ENCODE results near the gene PSME4.
A peak's percentile ranks its signal among the peaks of the same experiment; 100 is the strongest.
"Not testable (repeated sequence)": the region's sequence is repeated elsewhere in the genome, so short reads cannot be mapped to it uniquely, and the experiment has no call there.

The PSME4 gene

GRCh38 chr2:53884883-53885282 is 85.9 kb downstream of the PSME4 start:
- DNase-seq, result no peak

GRCh38 chr2:53881986-53882385 is 88.8 kb downstream of the PSME4 start:
- no peak for DNase-seq

- DNase-seq, result no peak
Observed at GRCh38 chr2:53881360-53881759, 89.4 kb downstream of the PSME4 start.

- no peak for DNase-seq
Observed at GRCh38 chr2:53880756-53881155, 90.0 kb downstream of the PSME4 start.

GRCh38 chr2:53877556-53877955 is 93.2 kb downstream of the PSME4 start:
- DNase-seq, result no peak

- no peak for DNase-seq
Observed at GRCh38 chr2:53877112-53877511, 93.7 kb downstream of the PSME4 start.

- no peak for DNase-seq
Observed at GRCh38 chr2:53874401-53874950, 96.3 kb downstream of the PSME4 start.

GRCh38 chr2:53867773-53868172 is 103.0 kb downstream of the PSME4 start:
- DNase-seq, result no peak

GRCh38 chr2:53867169-53867568 is 103.6 kb downstream of the PSME4 start:
- DNase-seq, result no peak

- no peak for DNase-seq
Observed at GRCh38 chr2:53865962-53866361, 104.8 kb downstream of the PSME4 start.

GRCh38 chr2:53865264-53865663 is 105.5 kb downstream of the PSME4 start:
- no peak for DNase-seq

- DNase-seq, result no peak
Observed at GRCh38 chr2:53863538-53864227, 107.1 kb downstream of the PSME4 start.

GRCh38 chr2:53861824-53862223 is 109.0 kb downstream of the PSME4 start:
- no peak for DNase-seq

GRCh38 chr2:53859206-53860181 is 111.3 kb downstream of the PSME4 start, which contains the start of gene GPR75:
GPR75 (minus strand) TSS chr2:53859967; CDS start chr2:53854756, 5,211 bp downstream.
- DNase-seq, result peak; percentile 79

- DNase-seq, result no peak
Observed at GRCh38 chr2:53856272-53856671, 114.5 kb downstream of the PSME4 start.

GRCh38 chr2:53854678-53855077 is 116.1 kb downstream of the PSME4 start:
- DNase-seq, result no peak

- DNase-seq, result no peak
Observed at GRCh38 chr2:53852532-53852931, 118.3 kb downstream of the PSME4 start.

- DNase-seq, result not testable (repeated sequence)
Observed at GRCh38 chr2:53851052-53851757, 119.6 kb downstream of the PSME4 start.

GRCh38 chr2:53848062-53848461 is 122.7 kb downstream of the PSME4 start:
- no peak for DNase-seq

- DNase-seq, result no peak
Observed at GRCh38 chr2:53843595-53843994, 127.2 kb downstream of the PSME4 start.

GRCh38 chr2:53842891-53843290 is 127.9 kb downstream of the PSME4 start:
- DNase-seq, result no peak

- not testable (repeated sequence) for DNase-seq
Observed at GRCh38 chr2:53841651-53842050, 129.1 kb downstream of the PSME4 start.
